H9 (cell line): ENCODE results near the gene KLHDC3. TPM values are rescaled to one million over a fixed set of nuclear protein-coding genes. Genes with fewer than 3 reads are reported as not detected.

Experiments used
- DNase-seq: peaks from one replicate; pipeline ENCODE4 v3.0.0-alpha.2; 2017
- H2AFZ ChIP-seq: one replicate; pipeline ENCODE4 v1.6.1; 2013; ENCODE audit warnings: mild to moderate bottlenecking, low read length, control low read depth, moderate library complexity
- H2AK5ac ChIP-seq: 2 replicates; pipeline ENCODE4 v1.6.1; 2013; ENCODE audit warnings: low read length, control low read depth, mixed read lengths; ENCODE audit not compliant: insufficient read length
- H2BK120ac ChIP-seq: one replicate; pipeline ENCODE4 v1.6.1; 2013; ENCODE audit warnings: low read depth, mild to moderate bottlenecking, low read length, control low read depth, inconsistent platforms; ENCODE audit not compliant: poor library complexity, severe bottlenecking
- H2BK12ac ChIP-seq: 2 replicates; pipeline ENCODE4 v1.6.1; 2013; ENCODE audit warnings: low read length, control low read depth, mixed read lengths, low read depth; ENCODE audit not compliant: insufficient read length
- H2BK15ac ChIP-seq: 2 replicates; pipeline ENCODE4 v1.6.1; 2013; ENCODE audit warnings: low read depth, low read length, control low read depth
- H2BK20ac ChIP-seq: one replicate; pipeline ENCODE4 v1.6.1; 2013; ENCODE audit warnings: low read depth, mild to moderate bottlenecking, low read length, control low read depth, inconsistent platforms; ENCODE audit not compliant: poor library complexity, severe bottlenecking
- H2BK5ac ChIP-seq: 2 replicates; pipeline ENCODE4 v1.6.1; 2013; ENCODE audit warnings: low read length, control low read depth, mixed read lengths; ENCODE audit not compliant: insufficient read length
- H3K14ac ChIP-seq: 2 replicates; pipeline ENCODE4 v1.6.1; 2013; ENCODE audit warnings: low read length, control low read depth; ENCODE audit not compliant: insufficient read depth
- H3K18ac ChIP-seq: 2 replicates; pipeline ENCODE4 v1.6.1; 2013; ENCODE audit warnings: low read depth, mild to moderate bottlenecking, mixed read lengths, low read length, control low read depth; ENCODE audit not compliant: insufficient read length
- H3K23ac ChIP-seq: 2 replicates; pipeline ENCODE4 v1.6.1; 2013; ENCODE audit warnings: low read length, control low read depth, mixed read lengths, low read depth; ENCODE audit not compliant: insufficient read length
- H3K23me2 ChIP-seq: 2 replicates; pipeline ENCODE4 v1.6.1; 2013; ENCODE audit warnings: low read depth, mild to moderate bottlenecking, mixed read lengths, low read length, control low read depth; ENCODE audit not compliant: insufficient read length, poor library complexity, severe bottlenecking
- H3K27ac ChIP-seq: 2 replicates; pipeline ENCODE4 v1.5.1; 2013; ENCODE audit warnings: low read length, control low read depth, mixed read lengths, low read depth; ENCODE audit not compliant: insufficient read length
- H3K27me3 ChIP-seq: 2 replicates; pipeline ENCODE4 v1.6.1; 2013; ENCODE audit warnings: low read length, control low read depth, inconsistent platforms; ENCODE audit not compliant: insufficient read depth
- H3K4ac ChIP-seq: 2 replicates; pipeline ENCODE4 v1.6.1; 2013; ENCODE audit warnings: low read depth, mild to moderate bottlenecking, control low read depth, inconsistent platforms, low read length, moderate library complexity
- H3K4me1 ChIP-seq: 2 replicates; pipeline ENCODE4 v1.6.1; 2013; ENCODE audit warnings: low read length, control low read depth, inconsistent platforms; ENCODE audit not compliant: insufficient read depth
- H3K4me2 ChIP-seq: 2 replicates; pipeline ENCODE4 v1.6.1; 2013; ENCODE audit warnings: low read length, control low read depth, mixed read lengths; ENCODE audit not compliant: insufficient read length, insufficient read depth
- H3K56ac ChIP-seq: 2 replicates; pipeline ENCODE4 v1.6.1; 2013; ENCODE audit warnings: low read depth, mild to moderate bottlenecking, mixed read lengths, low read length, control low read depth; ENCODE audit not compliant: insufficient read length
- H3K79me1 ChIP-seq: 2 replicates; pipeline ENCODE4 v1.6.1; 2013; ENCODE audit warnings: low read depth, mild to moderate bottlenecking, moderate library complexity, low read length, control low read depth, inconsistent platforms; ENCODE audit not compliant: insufficient read depth, poor library complexity, severe bottlenecking
- H3K79me2 ChIP-seq: 2 replicates; pipeline ENCODE4 v1.6.1; 2013; ENCODE audit warnings: low read length, control low read depth, inconsistent platforms; ENCODE audit not compliant: insufficient read depth
- H3K9ac ChIP-seq: 2 replicates; pipeline ENCODE4 v1.6.1; 2013; ENCODE audit warnings: low read length, control low read depth, mixed read lengths; ENCODE audit not compliant: insufficient read length; ENCODE audit errors: extremely low read depth
- H3K9me3 ChIP-seq: one replicate; pipeline ENCODE4 v1.6.1; 2013; ENCODE audit warnings: low read depth, low read length, inconsistent platforms; ENCODE audit not compliant: control insufficient read depth
- H3T11ph ChIP-seq: one replicate; pipeline ENCODE4 v1.6.1; 2013; ENCODE audit warnings: mild to moderate bottlenecking, low read length, control low read depth, inconsistent platforms
- H4K20me1 ChIP-seq: one replicate; pipeline ENCODE4 v1.6.1; 2013; ENCODE audit not compliant: control insufficient read depth, insufficient read length, insufficient read depth
- H4K5ac ChIP-seq: 2 replicates; pipeline ENCODE4 v1.6.1; 2013; ENCODE audit warnings: low read depth, mild to moderate bottlenecking, mixed read lengths, low read length, control low read depth; ENCODE audit not compliant: insufficient read length
- H4K8ac ChIP-seq: replicated peaks from 2 replicates; pipeline ENCODE4 v1.6.1; 2013; ENCODE audit warnings: low read length, control low read depth, mixed read lengths, low read depth; ENCODE audit not compliant: insufficient read length
- H4K91ac ChIP-seq: 2 replicates; pipeline ENCODE4 v1.6.1; 2013; ENCODE audit warnings: low read depth, mild to moderate bottlenecking, moderate library complexity, mixed read lengths, low read length, control low read depth; ENCODE audit not compliant: insufficient read length
- H3K27ac Mint-ChIP-seq, 3 experiments: 2 replicates in 2 of 3; 3 replicates in 1 of 3; pipeline ENCODE4 v1.8.0; 2020 to 2021; ENCODE audit warnings: mixed read lengths in 3 of 3, mild to moderate bottlenecking in 1 of 3, moderate library complexity in 1 of 3
- H3K27me3 Mint-ChIP-seq: 2 replicates; pipeline ENCODE4 v1.8.0; 2021; ENCODE audit warnings: low read depth, mild to moderate bottlenecking, moderate library complexity, mixed read lengths
- H3K36me3 Mint-ChIP-seq, 3 experiments: 2 replicates in 2 of 3; 3 replicates in 1 of 3; pipeline ENCODE4 v1.8.0; 2020 to 2021; ENCODE audit warnings: low read depth in 3 of 3, mixed read lengths in 3 of 3; ENCODE audit not compliant: insufficient read depth in 1 of 3
- H3K4me1 Mint-ChIP-seq, 2 experiments: 2 replicates each; pipeline ENCODE4 v1.8.0; 2020; ENCODE audit warnings: mixed read lengths in 2 of 2
- H3K4me3 Mint-ChIP-seq, 2 experiments: 2 replicates in 1 of 2; 3 replicates in 1 of 2; pipeline ENCODE4 v1.8.0; 2020 to 2021; ENCODE audit warnings: mild to moderate bottlenecking in 2 of 2, mixed read lengths in 2 of 2, moderate library complexity in 1 of 2
- H3K9me3 Mint-ChIP-seq, 2 experiments: 2 replicates in 1 of 2; 3 replicates in 1 of 2; pipeline ENCODE4 v1.8.0; 2020; ENCODE audit warnings: mild to moderate bottlenecking in 2 of 2, mixed read lengths in 2 of 2, moderate library complexity in 1 of 2
- CTCF ChIP-seq: fragments of 200-600 bp; sonication (generic); conservative IDR thresholded peaks from 3 replicates; pipeline ENCODE4 v1.8.0; 2021; ENCODE audit warnings: antibody characterized with exemption, mild to moderate bottlenecking
- WGBS: extraction: QIAGEN DNeasy Blood & Tissue Kit; methylation state at CpG from one replicate; pipeline ENCODE4 v1.1.7; 2013; ENCODE audit warnings: missing lambda C conversion rate, low lambda C conversion rate, mixed read lengths; ENCODE audit not compliant: insufficient read length; ENCODE audit errors: extremely low coverage; 5-methylcytosine and 5-hydroxymethylcytosine counted together
- total RNA-seq: library from RNA; stranded (reverse); gene quantifications from 2 replicates; pipeline ENCODE4 v1.2.1, GENCODE V29; 2021

Gene KLHDC3
- total RNA-seq, 1 experiment from 2014 or later = 146 TPM

GRCh38 chr6:43037197-43037596 lies 23.1 kb downstream of the KLHDC3 start:
- Mint-ChIP-seq H3K36me3 (peaks cover 29 to 84% (median 66%) of the 10 kb centered on the region in 3 experiments; a peak in 6 of 7 replicates), H3K27ac (peak overlapping the region in 1 of 3 experiments; percentile 37; a peak in 2 of 7 replicates), H3K4me3 (no peak overlapping the region), H3K27me3 (no peaks in the 10 kb centered on the region; the same call in none of the 2 replicates), H3K4me1 (no peaks in the 10 kb centered on the region), H3K9me3 (no peaks in the 10 kb centered on the region; a peak in 1 of 5 replicates)
- no peak overlapping the region for H4K5ac ChIP-seq
- no peak overlapping the region for H2BK120ac ChIP-seq
- H3K14ac ChIP-seq = no peak overlapping the region
- H3K79me2 ChIP-seq = no peaks in the 10 kb centered on the region
- no peak overlapping the region for H2BK20ac ChIP-seq
- no peak overlapping the region for H3K4me2 ChIP-seq
- no peak overlapping the region for H3K9ac ChIP-seq
- no peak overlapping the region for H3K56ac ChIP-seq
- H4K91ac ChIP-seq = no peak overlapping the region
- no peaks in the 10 kb centered on the region for H3K27me3 ChIP-seq
- H3K23me2 ChIP-seq = no peaks in the 10 kb centered on the region
- WGBS = no CpG with 5 or more reads among the region's 5 CpGs
- no peak overlapping the region for H2BK12ac ChIP-seq
- peak; percentile 22 for DNase-seq
- no peak overlapping the region for H3K23ac ChIP-seq
- no peak overlapping the region for H2BK15ac ChIP-seq
- no peaks in the 10 kb centered on the region for H3K79me1 ChIP-seq
- H4K20me1 ChIP-seq = no peaks in the 10 kb centered on the region
- no peak overlapping the region for H2BK5ac ChIP-seq
- no peak overlapping the region for H3K4ac ChIP-seq
- no peak overlapping the region for H2AK5ac ChIP-seq
- H4K8ac ChIP-seq = no peak overlapping the region
- no peak overlapping the region for H3K27ac ChIP-seq
- H3K4me1 ChIP-seq = no peaks in the 10 kb centered on the region
- no peak overlapping the region for H3T11ph ChIP-seq
- no peak; the same call in 2 of the 3 replicates for TF ChIP-seq CTCF
- H3K18ac ChIP-seq = no peak overlapping the region
- no peaks in the 10 kb centered on the region for H3K9me3 ChIP-seq
- H2AFZ ChIP-seq = no peak overlapping the region
